ENCODE measurements around the gene EXT2. TPM values are rescaled to one million over a fixed set of nuclear protein-coding genes. Genes with fewer than 3 reads are reported as not detected.

Gene EXT2
- total RNA-seq, 1 experiment from 2014 or later: 39.1 TPM

GRCh38 chr11:44140805-44141204, 45.3 kb downstream of the EXT2 start (continued):
- TF ChIP-seq CTCF (IDR thresholded peaks at IDR 0.05) (no peak), RELA (CRISPR knock-in tag; IDR thresholded peaks at IDR 0.05; ENCODE audit: borderline replicate concordance) (no peak), EMX1 (CRISPR knock-in tag; IDR thresholded peaks at IDR 0.05) (no peak), ZNF396 (CRISPR knock-in tag; IDR thresholded peaks at IDR 0.05; ENCODE audit: borderline replicate concordance) (no peak), JAZF1 (CRISPR knock-in tag; IDR thresholded peaks at IDR 0.05) (no peak), FOXJ3 (CRISPR knock-in tag; IDR thresholded peaks at IDR 0.05; ENCODE audit: borderline replicate concordance) (no peak), ZMAT4 (CRISPR knock-in tag; IDR thresholded peaks at IDR 0.05) (no peak)

GRCh38 chr11:44143987-44144909, 48.8 kb downstream of the EXT2 start:
- ChIA-PET CTCF (interaction anchor here (1.1 to 1.3 kb wide), 2 partner anchors 12 to 183 kb away, joined by 3 read pairs; no protein-coding TSS in a partner anchor), POLR2A (interaction anchor here (0.5 kb wide), 1 partner anchor 133 kb away, joined by 3 read pairs; no protein-coding TSS in a partner anchor)
- no peak for DNase-seq (ENCODE audit: low spot score)
- ATAC-seq: no peak
- Mint-ChIP-seq H3K27ac (no peak overlapping the region), H3K4me1 (peaks cover 2% of the 10 kb centered on the region; the same call in 1 of the 2 replicates), H3K27me3 (ENCODE audit: low read depth) (no peaks in the 10 kb centered on the region), H3K36me3 (no peaks in the 10 kb centered on the region), H3K9me3 (no peaks in the 10 kb centered on the region), H3K4me3 (no peak overlapping the region)
- no peak for TF ChIP-seq USF2 (CRISPR knock-in tag; IDR thresholded peaks at IDR 0.05)
- TF ChIP-seq ZNF232 (CRISPR knock-in tag; IDR thresholded peaks at IDR 0.05): no peak
- no peak for TF ChIP-seq STAT6 (CRISPR knock-in tag; conservative IDR thresholded peaks at IDR 0.05; ENCODE audit: low read depth)
- no peak for TF ChIP-seq MYBL2 (CRISPR knock-in tag; IDR thresholded peaks at IDR 0.05)
- TF ChIP-seq ARID4B (CRISPR knock-in tag; IDR thresholded peaks at IDR 0.05; ENCODE audit: borderline replicate concordance): no peak
- no peak for TF ChIP-seq ERG (CRISPR knock-in tag; IDR thresholded peaks at IDR 0.05)
- TF ChIP-seq NFE2L1 (CRISPR knock-in tag; IDR thresholded peaks at IDR 0.05): no peak
- no peak for TF ChIP-seq CTCF (IDR thresholded peaks at IDR 0.05)

All from WTC11 (cell line).